HPDE6-E6E7 (cell line): Measurements from ENCODE around the gene PER3.

Experiments
- DNase-seq: peaks from one replicate; pipeline ENCODE4 v3.0.0; 2011; ENCODE audit warnings: missing footprints; ENCODE audit errors: extremely low spot score

The PER3 gene

GRCh38 chr1:7833035-7833434 is 48.9 kb downstream of the PER3 start:
- no peak for DNase-seq

GRCh38 chr1:7838714-7839113 is 54.6 kb downstream of the PER3 start:
- no peak for DNase-seq

- DNase-seq, result no peak
These were observed 55.4 kb downstream of the PER3 start for GRCh38 chr1:7839526-7839925.

- DNase-seq, result no peak
These were observed 58.4 kb downstream of the PER3 start for GRCh38 chr1:7842517-7842916.

- no peak for DNase-seq
These were observed 61.7 kb downstream of the PER3 start for GRCh38 chr1:7845761-7846160.

GRCh38 chr1:7846656-7847055 is 62.6 kb downstream of the PER3 start:
- no peak for DNase-seq

- no peak for DNase-seq
These were observed 63.5 kb downstream of the PER3 start for GRCh38 chr1:7847599-7847998.

- DNase-seq, result no peak
These were observed 66.7 kb downstream of the PER3 start for GRCh38 chr1:7850786-7851185.

GRCh38 chr1:7852804-7853683 is 69.0 kb downstream of the PER3 start, which contains the start of gene UTS2:
TSS of gene UTS2 (minus strand) at chr1:7853065. CDS start at chr1:7853003, 62 bp downstream.
- DNase-seq, result no peak

- DNase-seq, result no peak
These were observed 69.6 kb downstream of the PER3 start for GRCh38 chr1:7853684-7854026.

GRCh38 chr1:7856345-7856744 is 72.3 kb downstream of the PER3 start:
- DNase-seq, result no peak

GRCh38 chr1:7857000-7857399 is 72.9 kb downstream of the PER3 start:
- DNase-seq, result no peak

GRCh38 chr1:7857985-7858384 is 73.9 kb downstream of the PER3 start:
- no peak for DNase-seq

- DNase-seq, result no peak
These were observed 75.3 kb downstream of the PER3 start for GRCh38 chr1:7859406-7859805.

- no peak for DNase-seq
These were observed 76.0 kb downstream of the PER3 start for GRCh38 chr1:7860130-7860529.

GRCh38 chr1:7861452-7861851 is 77.4 kb downstream of the PER3 start:
- DNase-seq, result no peak

GRCh38 chr1:7862211-7863060 is 78.3 kb downstream of the PER3 start:
- DNase-seq, result no peak

GRCh38 chr1:7863756-7864328 is 79.8 kb downstream of the PER3 start:
- no peak for DNase-seq

GRCh38 chr1:7865978-7866377 is 81.9 kb downstream of the PER3 start:
- no peak for DNase-seq

GRCh38 chr1:7868070-7868780 is 84.1 kb downstream of the PER3 start:
- DNase-seq, result no peak

GRCh38 chr1:7869136-7869920 is 85.2 kb downstream of the PER3 start:
- no peak for DNase-seq
